T-cell (primary cell): ENCODE results near the gene SLC35B1. TPM values are rescaled to one million over a fixed set of nuclear protein-coding genes. Genes with fewer than 3 reads are reported as not detected.

Experiments used
- ATAC-seq, 4 experiments: fragments of 200-7000 bp in 3 of 4; fragments of 150-1000 bp in 1 of 4; cut with Tn5 transposase; replicated peaks in 1 of 4; 1 replicate in 3 of 4; 2 replicates in 1 of 4; pipeline ENCODE4 v1.10.0; 2021; ENCODE audit warnings: moderate library complexity in 3 of 4, mild to moderate bottlenecking in 2 of 4, moderate number of reproducible peaks in 1 of 4
- CTCF ChIA-PET, 2 donors: fragments of 300-600 bp; sonication (Branson Sonifier 250); formaldehyde crosslinking; loops; one replicate each; lab custom pipeline; 2022; ENCODE audit warnings: antibody characterized with exemption in 2 of 2; lab: Charles Lee
- POLR2A ChIA-PET, 2 donors: fragments of 300-600 bp; sonication (Branson Sonifier 250); formaldehyde crosslinking; loops; one replicate each; lab custom pipeline; 2022; ENCODE audit warnings: antibody characterized with exemption in 2 of 2; lab: Charles Lee
- DNase-seq, 35 experiments: peaks; one replicate each; pipeline versions ENCODE4 v3.0.0 to v3.0.0-alpha.2; 2013 to 2023
- H3K27ac ChIP-seq: one replicate; pipeline ENCODE4 v1.5.1; 2013; ENCODE audit warnings: low read length
- H3K27me3 ChIP-seq, 2 experiments: replicated peaks in 1 of 2; 1 replicate in 1 of 2; 2 replicates in 1 of 2; pipeline versions ENCODE4 v1.6.1 to v1.7.0; 2013; ENCODE audit warnings: low read length in 1 of 2, mixed read lengths in 1 of 2; ENCODE audit not compliant: control insufficient read depth in 2 of 2, insufficient read depth in 2 of 2; ENCODE audit errors: extremely low read depth in 1 of 2
- H3K36me3 ChIP-seq, 2 donors: 1 replicate in 1 of 2; 2 replicates in 1 of 2; pipeline versions ENCODE4 v1.6.1 to v1.7.0; 2013; ENCODE audit warnings: low read length in 1 of 2; ENCODE audit not compliant: control insufficient read depth in 2 of 2, insufficient read depth in 1 of 2; ENCODE audit errors: extremely low read depth in 1 of 2
- H3K4me1 ChIP-seq, 2 experiments: 1 replicate in 1 of 2; 2 replicates in 1 of 2; pipeline versions ENCODE4 v1.6.1 to v1.7.0; 2013; ENCODE audit warnings: low read length in 2 of 2, mixed read lengths in 1 of 2; ENCODE audit not compliant: insufficient read depth in 2 of 2, control insufficient read depth in 1 of 2; ENCODE audit errors: extremely low read depth in 1 of 2
- H3K4me3 ChIP-seq, 2 donors: 1 replicate in 1 of 2; 2 replicates in 1 of 2; pipeline versions ENCODE4 v1.5.1 to v1.7.0; 2013; ENCODE audit warnings: mild to moderate bottlenecking in 2 of 2, low read length in 1 of 2, moderate library complexity in 1 of 2; ENCODE audit not compliant: control insufficient read depth in 1 of 2; ENCODE audit errors: extremely low read depth in 1 of 2
- H3K9me3 ChIP-seq: 2 replicates; pipeline ENCODE4 v1.7.0; 2013
- H3K27ac Mint-ChIP-seq, 2 donors: one replicate each; pipeline ENCODE4 v1.8.0; 2020 to 2021; ENCODE audit warnings: mild to moderate bottlenecking in 2 of 2, mixed read lengths in 2 of 2
- H3K27me3 Mint-ChIP-seq, 2 donors: one replicate each; pipeline ENCODE4 v1.8.0; 2021 to 2022; ENCODE audit warnings: mixed read lengths in 2 of 2
- H3K36me3 Mint-ChIP-seq: one replicate; pipeline ENCODE4 v1.8.0; 2021; ENCODE audit warnings: mixed read lengths
- H3K4me1 Mint-ChIP-seq, 3 donors: one replicate each; pipeline ENCODE4 v1.8.0; 2020 to 2022; ENCODE audit warnings: mixed read lengths in 3 of 3, mild to moderate bottlenecking in 1 of 3
- H3K4me3 Mint-ChIP-seq, 3 donors: one replicate each; pipeline ENCODE4 v1.8.0; 2020 to 2022; ENCODE audit warnings: mild to moderate bottlenecking in 3 of 3, mixed read lengths in 3 of 3, moderate library complexity in 3 of 3
- H3K9me3 Mint-ChIP-seq, 3 donors: one replicate each; pipeline ENCODE4 v1.8.0; 2020 to 2022; ENCODE audit warnings: mixed read lengths in 3 of 3
- WGBS: methylation state at CpG from one replicate; pipeline ENCODE4 v1.1.5; 2013; ENCODE audit warnings: missing lambda C conversion rate; ENCODE audit not compliant: insufficient coverage; 5-methylcytosine and 5-hydroxymethylcytosine counted together
- total RNA-seq, 35 experiments: library from RNA in 6 of 35; stranded (reverse) in 6 of 35; fragments of 120-200 nt in 1 of 35; gene quantifications; one replicate each; pipeline versions ENCODE4 v1.2.1 to v1.2.4 and lab custom pipeline; 2013 to 2026

SLC35B1 gene
- total RNA-seq, 5 donors from 2014 or later (not counting 1 experiment from before 2014, with no cell fraction given): 40.5 to 57.1 (median 42.8) TPM

- Histone ChIP-seq H3K36me3 (peaks cover 0 to 4% of the 10 kb centered on the region in 2 donors), H3K9me3 (no peaks in the 10 kb centered on the region), H3K27ac (peak overlapping the region; percentile 97), H3K27me3 (no peaks in the 10 kb centered on the region), H3K4me3 (peak overlapping the region; percentile 20 to 23), H3K4me1 (peaks cover 62 to 90% of the 10 kb centered on the region in 2 experiments)
- Mint-ChIP-seq H3K4me1 (peaks cover 57 to 86% (median 86%) of the 10 kb centered on the region in 3 donors), H3K27ac (peak overlapping the region; percentile 96 to 98), H3K27me3 (no peaks in the 10 kb centered on the region), H3K9me3 (peaks cover 0 to 3% (median 0%) of the 10 kb centered on the region in 3 donors), H3K4me3 (peak overlapping the region; percentile 63 to 73 (median 64)), H3K36me3 (peaks cover 37% of the 10 kb centered on the region)
- no CpG with 5 or more reads among the region's 1 CpG for WGBS
- DNase-seq (peak in 1 of 35 experiments; percentile 25), ATAC-seq (no peak)
- ChIA-PET POLR2A (interaction anchor here (0.5 to 3.7 kb wide), 7 partner anchors 12 to 70 kb away, joined by 3 to 117 read pairs (median 6); partner anchors contain the start of gene FAM117A (in 2 of the 2)), CTCF (interaction anchor here in 1 of 2 donors (0.6 to 3.1 kb wide), 8 partner anchors 11 to 123 kb away, joined by 3 to 12 read pairs (median 8); partner anchors contain the start of genes FAM117A and SLC35B1)
Observed at GRCh38 chr17:49747632-49748031, 39.9 kb upstream of the SLC35B1 start.

GRCh38 chr17:49746791-49747490 lies 39.2 kb upstream of the SLC35B1 start:
- Histone ChIP-seq H3K4me3 (peak overlapping the region in 1 of 2 donors; percentile 23), H3K36me3 (peaks cover 0 to 4% of the 10 kb centered on the region in 2 donors), H3K27me3 (no peaks in the 10 kb centered on the region), H3K9me3 (no peaks in the 10 kb centered on the region), H3K27ac (peak overlapping the region; percentile 97), H3K4me1 (peaks cover 68 to 88% of the 10 kb centered on the region in 2 experiments)
- DNase-seq (peak in 24 of 35 experiments; percentile 14 to 77 (median 33)), ATAC-seq (peak; percentile 73 to 79 (median 74))
- POLR2A ChIA-PET: interaction anchor here (0.6 to 3.7 kb wide), 12 partner anchors 9 to 77 kb away, joined by 3 to 117 read pairs (median 4); partner anchors contain the start of gene FAM117A (in 2 of the 2)
- WGBS: no CpG with 5 or more reads among the region's 5 CpGs
- Mint-ChIP-seq H3K27ac (peak overlapping the region; percentile 96 to 98), H3K36me3 (peaks cover 35% of the 10 kb centered on the region), H3K9me3 (peaks cover 0 to 3% (median 0%) of the 10 kb centered on the region in 3 donors), H3K27me3 (no peaks in the 10 kb centered on the region), H3K4me1 (peaks cover 57 to 86% (median 86%) of the 10 kb centered on the region in 3 donors), H3K4me3 (peak overlapping the region; percentile 63 to 73 (median 64))
- CTCF ChIA-PET: interaction anchor here in 1 of 2 donors (1.3 to 3.1 kb wide), 6 partner anchors 12 to 38 kb away, joined by 5 to 12 read pairs (median 8); partner anchors contain the start of genes FAM117A and SLC35B1

DNA sequence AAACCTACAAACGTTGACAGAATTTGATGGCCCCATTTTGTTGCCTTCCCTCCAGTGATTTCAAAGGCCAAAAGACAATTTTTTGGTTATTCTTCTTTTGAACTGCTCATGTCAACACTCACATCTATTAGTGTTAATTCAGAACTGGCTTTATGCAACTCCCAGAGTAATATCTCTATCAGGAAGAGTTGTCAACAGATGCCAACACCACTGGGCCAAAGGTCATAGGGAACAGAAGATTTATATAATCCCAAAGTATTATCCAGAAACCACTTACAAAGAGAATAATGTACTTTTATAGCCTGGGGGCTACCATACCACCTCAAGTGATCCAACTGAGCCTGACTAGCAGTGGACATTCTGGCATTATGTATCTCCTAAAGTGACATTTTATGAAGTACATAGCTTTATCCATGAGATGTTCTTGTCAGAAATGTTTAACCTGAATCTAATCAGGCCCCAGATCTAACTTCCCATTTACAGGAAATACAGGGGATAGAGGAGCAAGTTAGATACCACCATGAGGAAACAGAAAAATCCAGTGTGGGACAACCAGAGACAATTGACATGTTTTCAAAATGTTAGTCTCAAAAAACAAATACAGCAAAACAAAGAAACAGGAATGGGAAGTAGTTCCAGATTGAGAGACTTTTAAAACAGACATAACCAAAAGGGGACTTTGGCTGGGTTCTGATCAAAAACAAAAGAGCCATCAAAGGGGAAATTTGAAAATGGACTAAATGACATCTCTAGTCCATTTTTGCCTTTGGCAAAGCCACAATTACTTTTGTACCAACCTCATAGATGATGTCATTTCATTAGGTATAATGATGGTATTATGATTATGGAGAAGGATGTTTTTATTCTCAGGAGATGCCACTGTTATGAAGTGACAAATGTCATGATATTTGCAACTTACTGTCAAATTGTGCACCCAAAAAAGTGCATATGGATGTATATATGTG lies 37.7 kb upstream of the SLC35B1 start:
- Histone ChIP-seq H3K9me3 (no peaks in the 10 kb centered on the region), H3K36me3 (peaks cover 0 to 4% of the 10 kb centered on the region in 2 donors), H3K4me1 (peaks cover 83 to 93% of the 10 kb centered on the region in 2 experiments), H3K4me3 (no peak overlapping the region), H3K27me3 (no peaks in the 10 kb centered on the region), H3K27ac (peak overlapping the region; percentile 97)
- H3K27ac Mint-ChIP-seq: peak overlapping the region; percentile 96 to 98
- ATAC-seq: no peak
- H3K9me3 Mint-ChIP-seq: peaks cover 0 to 3% (median 0%) of the 10 kb centered on the region in 3 donors
- CTCF ChIA-PET: interaction anchor here in 1 of 2 donors (1.3 kb wide), 1 partner anchor 19 kb away, joined by 6 read pairs; the partner anchor contains the start of gene FAM117A
- POLR2A ChIA-PET: interaction anchor here (0.6 to 3.7 kb wide), 4 partner anchors 17 to 31 kb away, joined by 3 to 117 read pairs (median 4); partner anchors contain the start of gene FAM117A (in 2 of the 2)
- H3K36me3 Mint-ChIP-seq: peaks cover 35% of the 10 kb centered on the region
- no CpG with 5 or more reads among the region's 1 CpG for WGBS
- peaks cover 72 to 94% (median 94%) of the 10 kb centered on the region in 3 donors for H3K4me1 Mint-ChIP-seq
- no peaks in the 10 kb centered on the region for H3K27me3 Mint-ChIP-seq
- DNase-seq: no peak
- H3K4me3 Mint-ChIP-seq: peak overlapping the region; percentile 63 to 73 (median 64)

GRCh38 chr17:49742166-49742638 lies 34.4 kb upstream of the SLC35B1 start:
- peaks cover 84 to 93% (median 93%) of the 10 kb centered on the region in 3 donors for H3K4me1 Mint-ChIP-seq
- no peaks in the 10 kb centered on the region for H3K27me3 ChIP-seq
- no peak for ATAC-seq
- ChIA-PET POLR2A (interaction anchor here (0.5 to 6.6 kb wide), 8 partner anchors 12 to 231 kb away, joined by 3 to 79 read pairs (median 4); partner anchors contain the start of gene FAM117A (in 2 of the 2)), CTCF (interaction anchor here (0.6 to 1.8 kb wide), 5 partner anchors 14 to 618 kb away, joined by 3 to 11 read pairs (median 4); partner anchors contain the start of gene FAM117A (in 1 of the 2))
- no peaks in the 10 kb centered on the region for H3K36me3 ChIP-seq
- 18% methylated on average over 1 of the region's 1 CpG for WGBS
- peaks cover 33% of the 10 kb centered on the region for H3K36me3 Mint-ChIP-seq
- H3K4me3 ChIP-seq: peak overlapping the region; percentile 20 to 31
- peak overlapping the region; percentile 100 for H3K27ac Mint-ChIP-seq
- peak overlapping the region; percentile 98 for H3K27ac ChIP-seq
- H3K27me3 Mint-ChIP-seq: no peaks in the 10 kb centered on the region
- H3K9me3 ChIP-seq: no peaks in the 10 kb centered on the region
- peak overlapping the region; percentile 82 to 95 (median 89) for H3K4me3 Mint-ChIP-seq
- peaks cover 84 to 92% of the 10 kb centered on the region in 2 experiments for H3K4me1 ChIP-seq
- peak in 1 of 35 experiments; percentile 46 for DNase-seq
- H3K9me3 Mint-ChIP-seq: peaks cover 0 to 3% (median 0%) of the 10 kb centered on the region in 3 donors

GRCh38 chr17:49741692-49742076 lies 33.9 kb upstream of the SLC35B1 start:
- Histone ChIP-seq H3K4me3 (peak overlapping the region; percentile 20 to 63), H3K9me3 (no peaks in the 10 kb centered on the region), H3K27ac (peak overlapping the region; percentile 98), H3K27me3 (no peaks in the 10 kb centered on the region), H3K4me1 (peaks cover 87 to 92% of the 10 kb centered on the region in 2 experiments), H3K36me3 (no peaks in the 10 kb centered on the region)
- ChIA-PET CTCF (interaction anchor here (0.6 to 1.8 kb wide), 4 partner anchors 15 to 618 kb away, joined by 3 to 11 read pairs (median 4); partner anchors contain the start of gene FAM117A (in 1 of the 2)), POLR2A (interaction anchor here (0.6 to 6.6 kb wide), 6 partner anchors 9 to 525 kb away, joined by 3 to 79 read pairs (median 3); partner anchors contain the start of gene FAM117A (in 2 of the 2))
- no peak for ATAC-seq
- Mint-ChIP-seq H3K27ac (peak overlapping the region; percentile 100), H3K27me3 (no peaks in the 10 kb centered on the region), H3K36me3 (peaks cover 36% of the 10 kb centered on the region), H3K9me3 (peaks cover 0 to 3% (median 0%) of the 10 kb centered on the region in 3 donors), H3K4me1 (peaks cover 84 to 93% (median 93%) of the 10 kb centered on the region in 3 donors), H3K4me3 (peak overlapping the region; percentile 82 to 95 (median 89))
- no CpG with 5 or more reads among the region's 3 CpGs for WGBS
- DNase-seq: no peak
